Measurements from ENCODE around the gene FBXW4. TPM values are rescaled to one million over a fixed set of nuclear protein-coding genes. Genes with fewer than 3 reads are reported as not detected.

The FBXW4 gene
- total and polyA plus RNA-seq, 9 of the 15 experiments (the other 6 are each of a cell fraction or from before 2014, with no cell fraction given) = 1.0 to 10.6 (median 5.4) TPM

DNA sequence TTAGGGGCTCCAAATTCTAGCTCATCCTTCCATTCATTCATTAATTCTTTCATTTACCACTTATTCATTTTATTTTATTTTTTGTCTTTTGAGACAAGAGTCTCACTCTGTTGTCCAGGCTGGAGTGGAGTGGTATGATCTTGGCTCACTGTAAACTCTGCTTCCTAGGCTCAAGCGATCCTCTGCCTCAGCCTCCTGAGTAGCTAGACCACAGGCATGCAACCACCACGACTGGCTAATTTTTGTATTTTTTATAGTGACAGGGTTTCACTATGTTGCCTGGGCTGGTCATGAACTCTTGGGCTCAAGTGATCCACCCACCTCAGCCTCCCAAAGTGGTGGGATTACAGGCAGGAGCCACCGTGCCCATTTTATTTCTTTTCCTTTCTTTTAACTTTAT is 49.3 kb upstream of the FBXW4 start (continued):
- TF ChIP-seq CBX8 (IDR thresholded peaks at IDR 0.05; ENCODE audit: borderline replicate concordance, extremely low read depth, low read depth, low read length, poor library complexity, severe bottlenecking) = no peak
- TF ChIP-seq, protein P1, sequence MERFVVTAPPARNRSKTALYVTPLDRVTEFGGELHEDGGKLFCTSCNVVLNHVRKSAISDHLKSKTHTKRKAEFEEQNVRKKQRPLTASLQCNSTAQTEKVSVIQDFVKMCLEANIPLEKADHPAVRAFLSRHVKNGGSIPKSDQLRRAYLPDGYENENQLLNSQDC (CRISPR knock-in tag; IDR thresholded peaks at IDR 0.05) = no peak

DNA sequence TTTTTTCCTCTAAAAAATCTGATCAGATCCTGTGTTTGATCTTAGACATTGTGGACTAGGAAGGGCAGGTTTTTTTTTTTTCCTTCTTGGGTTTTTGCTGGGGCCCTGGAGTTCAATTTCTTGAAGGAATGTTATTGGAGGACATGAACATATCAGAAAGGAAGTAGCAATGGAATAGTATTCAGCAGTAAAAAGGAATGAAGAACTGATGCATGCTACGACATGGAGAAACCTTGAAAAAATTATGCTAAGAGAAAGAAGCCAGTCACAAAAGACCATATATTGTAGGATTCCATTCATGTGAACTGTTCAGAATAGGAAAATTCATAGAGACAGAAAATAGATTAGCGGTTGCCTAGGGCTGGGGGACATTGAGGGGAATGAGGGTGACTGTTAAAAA is 47.0 kb upstream of the FBXW4 start:
- ATAC-seq (no peak), FAIRE-seq (no peak), DNase-seq (ENCODE audit: extremely low read depth in 1 of 4, low spot score in 3 of 4) (no peak)
- in situ Hi-C loops (cut with MboI) = no loop called here
- no peaks in the 10 kb centered on the region for H3K9me1 ChIP-seq (ENCODE audit: control insufficient read depth, insufficient read depth, low read length)
- CTCF ChIA-PET (ENCODE audit: low intra/inter-chr PET ratio) = no interaction called here
- no peaks in the 10 kb centered on the region for H3K79me2 ChIP-seq (ENCODE audit: control insufficient read depth, insufficient read depth, low read length)
- no peaks in the 10 kb centered on the region for H3K9me3 ChIP-seq (replicated peaks; ENCODE audit: control insufficient read depth, insufficient read depth, low read depth, low read length)
- POLR2A ChIA-PET = no interaction called here
- no peak overlapping the region for H3K4me3 ChIP-seq
- BruUV-seq (replicated peaks) = no TSS peak
- no peak overlapping the region for H3K4me2 ChIP-seq (ENCODE audit: insufficient read depth, low read length)
- peaks cover 2 to 4% of the 10 kb centered on the region in 2 experiments; a peak in 2 of 5 replicates for H3K27me3 ChIP-seq (ENCODE audit: control insufficient read depth in 2 of 2, insufficient read depth in 2 of 2, low read length in 2 of 2)
- no peak overlapping the region for H3K27ac ChIP-seq (ENCODE audit: extremely low read depth, low read depth, low read length)
- no peak overlapping the region for H3K9ac ChIP-seq (ENCODE audit: insufficient read depth in 1 of 2, low read depth in 2 of 2, low read length in 2 of 2)
- intact Hi-C loops (cut with micrococcal nuclease) = no loop called here
- no peak overlapping the region for H2AFZ ChIP-seq (ENCODE audit: low read depth, low read length)
- no peaks in the 10 kb centered on the region for H3K36me3 ChIP-seq (ENCODE audit: control insufficient read depth, insufficient read depth, low read length)
- no peaks in the 10 kb centered on the region; a peak in 2 of 5 replicates for H3K4me1 ChIP-seq (replicated peaks in 1 of 2; ENCODE audit: control insufficient read depth in 2 of 2, insufficient read depth in 2 of 2, low read length in 2 of 2)
- 44% methylated on average over 2 of the region's 2 CpGs for WGBS (ENCODE audit: insufficient coverage, low coverage, missing lambda C conversion rate)
- no peaks in the 10 kb centered on the region for H4K20me1 ChIP-seq (replicated peaks; ENCODE audit: control insufficient read depth, insufficient read depth, low read length)
- TF ChIP-seq ZNF24 (IDR thresholded peaks at IDR 0.05) = peak; percentile 59; the same call in 1 of the 2 replicates
- TF ChIP-seq ETS2 (tag; IDR thresholded peaks at IDR 0.05; ENCODE audit: borderline replicate concordance, poor library complexity, severe bottlenecking) = no peak
- TF ChIP-seq SP2 (IDR thresholded peaks at IDR 0.05; ENCODE audit: extremely low read depth, low read depth, low read length, poor library complexity, severe bottlenecking) = no peak
- TF ChIP-seq TRIM28 (IDR thresholded peaks at IDR 0.05) = no peak
- TF ChIP-seq PRMT5 (CRISPR knock-in tag; IDR thresholded peaks at IDR 0.05) = no peak
- TF ChIP-seq HCFC1 (IDR thresholded peaks at IDR 0.05; ENCODE audit: low read depth, low read length) = no peak

Data from K562 (cell line).